Measurements from ENCODE around the gene KCNJ9.

KCNJ9 gene

DNA sequence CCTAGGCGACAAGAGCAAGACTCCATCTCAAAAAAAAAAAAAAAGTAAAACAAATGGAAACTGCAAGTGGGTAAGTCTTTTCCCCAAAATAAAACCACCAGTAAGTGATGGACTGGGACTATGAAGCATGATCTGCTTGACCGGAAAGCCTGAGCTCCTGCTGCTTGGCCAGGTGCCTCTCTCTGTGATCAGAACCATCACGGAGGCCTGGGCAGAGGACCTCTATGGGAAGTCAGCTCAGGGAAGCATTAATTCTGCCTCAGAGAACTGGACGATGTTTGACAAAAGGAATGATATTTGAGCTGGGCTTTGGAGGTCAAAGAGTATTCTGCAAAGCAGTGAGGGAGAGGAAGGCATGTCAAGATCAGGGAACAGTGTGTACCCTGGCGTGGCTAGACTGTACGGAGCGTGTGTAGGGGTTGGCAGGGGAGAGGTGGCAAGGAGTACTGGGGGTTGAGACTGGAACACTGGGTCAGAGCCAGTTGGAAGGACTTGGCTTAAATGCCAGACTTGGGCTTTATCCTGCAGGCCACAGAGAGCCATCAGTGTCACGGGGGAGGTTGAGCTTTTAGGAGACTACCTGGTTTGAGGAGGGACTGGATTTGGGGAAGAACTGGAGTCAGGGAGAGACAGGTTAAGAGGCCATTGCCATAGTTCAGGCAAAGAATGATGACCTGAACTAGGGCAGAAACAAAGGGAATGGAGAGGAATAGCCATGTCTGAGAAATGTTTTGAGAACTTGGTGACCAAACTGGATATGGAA, 50.6 kb downstream of the KCNJ9 start:
- TF ChIP-seq POLR2AphosphoS5 (IDR thresholded peaks at IDR 0.05; ENCODE audit: low read depth, low read length) (no peak), POLR2A (IDR thresholded peaks at IDR 0.05; ENCODE audit: low read depth, low read length) (no peak), TAF1 (IDR thresholded peaks at IDR 0.05; ENCODE audit: borderline replicate concordance, low read depth, low read length) (no peak)
- DNase-seq (ENCODE audit: insufficient read length), result no peak
- FAIRE-seq, result no peak

DNA sequence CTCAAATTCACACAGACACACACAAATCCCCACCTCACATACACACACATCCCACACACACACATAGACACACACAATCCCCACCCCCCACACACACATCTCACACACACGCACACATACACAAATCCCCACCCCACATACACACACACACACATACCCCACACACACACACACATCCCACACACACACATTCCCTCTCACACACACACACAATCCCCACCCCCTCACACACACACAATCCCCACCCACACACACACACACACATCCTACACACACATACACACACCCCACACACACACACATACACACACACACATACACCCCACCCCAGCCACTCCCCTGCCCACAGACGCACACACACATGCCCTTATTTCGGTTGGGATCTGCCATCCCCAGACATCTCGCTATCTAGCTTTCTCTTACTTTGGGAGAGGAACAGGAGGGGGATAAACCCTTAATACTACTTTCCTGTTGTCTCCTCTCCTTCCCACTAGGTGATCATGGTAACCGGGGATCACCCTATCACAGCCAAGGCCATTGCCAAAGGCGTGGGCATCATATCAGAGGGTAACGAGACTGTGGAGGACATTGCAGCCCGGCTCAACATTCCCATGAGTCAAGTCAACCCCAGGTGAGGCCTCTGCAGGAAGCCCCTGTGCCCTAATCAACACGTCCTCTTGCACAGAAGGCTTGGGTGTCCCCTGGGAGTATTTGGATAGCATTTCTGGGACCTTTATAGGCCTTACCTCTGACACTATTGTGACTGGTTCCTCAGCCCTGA, 52.8 kb downstream of the KCNJ9 start:
- FAIRE-seq, result no peak
- no peak for TF ChIP-seq POLR2A (IDR thresholded peaks at IDR 0.05; ENCODE audit: low read depth, low read length)
- no peak for TF ChIP-seq TAF1 (IDR thresholded peaks at IDR 0.05; ENCODE audit: borderline replicate concordance, low read depth, low read length)
- no peak for TF ChIP-seq POLR2AphosphoS5 (IDR thresholded peaks at IDR 0.05; ENCODE audit: low read depth, low read length)
- DNase-seq (ENCODE audit: insufficient read length), result no peak

DNA sequence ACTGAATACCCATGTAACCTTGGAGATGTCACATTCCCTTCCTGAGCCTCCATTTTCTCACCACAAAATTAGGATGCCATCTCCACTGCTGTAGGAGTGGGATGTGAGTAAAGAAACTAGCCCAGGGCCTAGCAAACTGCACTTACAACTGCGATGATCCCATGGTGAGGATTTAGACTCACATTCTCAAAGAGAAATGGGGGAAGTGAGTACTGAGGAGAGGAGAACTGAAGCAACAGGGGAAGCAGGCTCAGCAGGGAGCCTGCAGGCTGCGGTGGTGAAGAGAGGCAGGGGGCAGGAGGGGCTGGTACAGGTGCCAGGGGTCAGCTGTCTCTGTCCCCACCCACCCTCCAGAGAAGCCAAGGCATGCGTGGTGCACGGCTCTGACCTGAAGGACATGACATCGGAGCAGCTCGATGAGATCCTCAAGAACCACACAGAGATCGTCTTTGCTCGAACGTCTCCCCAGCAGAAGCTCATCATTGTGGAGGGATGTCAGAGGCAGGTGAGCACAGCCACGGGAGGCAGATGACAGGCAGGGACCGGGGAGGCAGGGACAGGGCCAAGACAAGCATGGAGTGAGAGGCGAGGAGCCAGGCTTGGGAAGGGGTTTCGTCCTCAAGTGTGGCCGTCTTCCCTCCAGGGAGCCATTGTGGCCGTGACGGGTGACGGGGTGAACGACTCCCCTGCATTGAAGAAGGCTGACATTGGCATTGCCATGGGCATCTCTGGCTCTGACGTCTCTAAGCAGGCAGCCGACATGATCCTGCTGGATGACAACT, 53.6 kb downstream of the KCNJ9 start:
- TF ChIP-seq POLR2A (IDR thresholded peaks at IDR 0.05; ENCODE audit: low read depth, low read length), result no peak
- no peak for TF ChIP-seq TAF1 (IDR thresholded peaks at IDR 0.05; ENCODE audit: borderline replicate concordance, low read depth, low read length)
- no peak for TF ChIP-seq POLR2AphosphoS5 (IDR thresholded peaks at IDR 0.05; ENCODE audit: low read depth, low read length)
- no peak for FAIRE-seq
- no peak for DNase-seq (ENCODE audit: insufficient read length)

DNA sequence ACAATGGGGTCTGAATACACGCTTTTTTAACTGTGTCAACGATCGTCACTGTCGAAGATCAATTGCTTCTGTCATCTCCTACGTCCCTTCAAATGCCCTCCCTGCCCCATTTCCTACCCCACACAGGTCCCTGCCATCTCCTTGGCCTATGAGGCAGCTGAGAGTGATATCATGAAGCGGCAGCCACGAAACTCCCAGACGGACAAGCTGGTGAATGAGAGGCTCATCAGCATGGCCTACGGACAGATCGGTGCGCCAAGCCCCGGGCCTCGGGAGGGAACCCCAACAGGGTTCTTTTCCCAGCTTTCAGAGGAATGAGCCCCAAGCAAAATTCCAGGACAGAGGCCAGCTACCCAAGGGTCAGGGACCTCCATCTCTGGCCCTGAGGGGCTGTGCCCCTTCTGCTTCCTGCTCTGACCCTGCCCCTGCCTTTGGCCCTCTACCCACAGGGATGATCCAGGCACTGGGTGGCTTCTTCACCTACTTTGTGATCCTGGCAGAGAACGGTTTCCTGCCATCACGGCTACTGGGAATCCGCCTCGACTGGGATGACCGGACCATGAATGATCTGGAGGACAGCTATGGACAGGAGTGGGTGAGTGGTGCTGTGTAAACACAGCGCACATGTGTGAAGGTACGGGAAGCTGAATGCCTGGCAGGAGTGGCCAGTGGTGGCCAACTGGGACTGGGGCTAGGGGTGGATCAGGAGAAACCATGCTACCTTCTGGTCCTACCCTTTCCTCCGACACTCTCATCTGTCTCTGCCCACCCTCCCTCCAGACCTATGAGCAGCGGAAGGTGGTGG, 55.0 kb downstream of the KCNJ9 start:
- DNase-seq (ENCODE audit: insufficient read length) (no peak), FAIRE-seq (no peak)
- TF ChIP-seq POLR2A (IDR thresholded peaks at IDR 0.05; ENCODE audit: low read depth, low read length), result no peak
- no peak for TF ChIP-seq TAF1 (IDR thresholded peaks at IDR 0.05; ENCODE audit: borderline replicate concordance, low read depth, low read length)
- no peak for TF ChIP-seq POLR2AphosphoS5 (IDR thresholded peaks at IDR 0.05; ENCODE audit: low read depth, low read length)

DNA sequence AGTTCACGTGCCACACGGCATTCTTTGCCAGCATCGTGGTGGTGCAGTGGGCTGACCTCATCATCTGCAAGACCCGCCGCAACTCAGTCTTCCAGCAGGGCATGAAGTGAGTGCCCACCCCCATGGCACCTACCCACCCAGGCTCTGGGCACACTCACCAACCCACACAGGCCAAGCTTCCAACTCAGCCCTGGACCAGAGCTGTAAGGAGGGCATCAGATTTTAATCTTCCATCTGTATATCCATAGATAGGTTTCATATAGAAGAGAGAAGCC, 55.5 kb downstream of the KCNJ9 start:
- no peak for DNase-seq (ENCODE audit: insufficient read length)
- FAIRE-seq, result no peak

DNA sequence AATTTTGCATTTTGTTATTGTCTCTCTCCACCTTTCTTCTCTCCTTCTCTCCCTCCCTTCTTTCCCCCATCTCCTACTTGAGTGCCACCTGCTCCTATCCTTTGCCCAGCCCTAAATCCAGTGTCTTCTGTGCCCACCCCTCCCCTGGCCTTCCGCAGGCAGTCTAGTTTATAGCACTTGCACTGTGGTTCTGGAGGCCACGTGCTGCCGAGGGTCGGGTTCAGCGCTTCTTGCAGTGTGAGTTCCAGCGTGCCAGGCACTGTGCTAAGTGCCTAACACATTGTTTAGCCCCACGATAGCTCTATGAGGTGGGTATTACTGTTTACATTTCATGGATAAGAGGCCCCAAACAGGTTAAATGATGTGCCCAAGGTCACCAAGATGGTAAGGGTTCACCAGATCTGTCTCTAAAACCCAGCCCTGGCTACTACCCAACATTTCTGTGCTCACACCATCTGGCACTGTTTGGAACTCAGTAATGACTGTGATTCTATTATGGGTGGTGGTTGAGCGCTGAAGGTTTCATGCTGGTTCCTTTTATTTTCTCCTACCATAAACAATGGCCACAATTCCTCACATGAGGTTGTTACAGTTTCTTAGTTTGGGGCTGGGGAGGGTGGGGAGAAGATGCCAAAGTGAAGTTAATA, 56.0 kb downstream of the KCNJ9 start:
- no peak for FAIRE-seq
- DNase-seq (ENCODE audit: insufficient read length), result no peak

More for the DNA sequence above, 55.5 kb downstream of the KCNJ9 start:
- TF ChIP-seq POLR2AphosphoS5 (IDR thresholded peaks at IDR 0.05; ENCODE audit: low read depth, low read length) (no peak), TAF1 (IDR thresholded peaks at IDR 0.05; ENCODE audit: borderline replicate concordance, low read depth, low read length) (no peak), POLR2A (IDR thresholded peaks at IDR 0.05; ENCODE audit: low read depth, low read length) (no peak)

DNA sequence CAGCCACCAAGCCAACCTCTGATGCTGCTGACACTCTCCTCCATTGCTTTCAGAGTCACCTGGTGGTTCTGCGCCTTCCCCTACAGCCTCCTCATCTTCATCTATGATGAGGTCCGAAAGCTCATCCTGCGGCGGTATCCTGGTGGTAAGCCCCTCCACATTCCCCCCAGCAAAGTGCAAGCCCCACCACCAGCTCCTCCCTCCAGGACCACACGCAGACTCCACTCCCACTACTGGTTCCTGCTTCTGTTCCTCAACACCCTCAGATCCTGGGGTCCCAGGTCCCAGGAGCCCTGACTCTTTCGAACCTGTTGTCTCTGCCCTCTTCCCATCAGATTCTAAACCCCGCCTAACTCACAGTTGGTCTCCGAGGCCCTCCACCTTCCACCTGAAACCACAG, 58.5 kb downstream of the KCNJ9 start:
- FAIRE-seq, result no peak
- no peak for TF ChIP-seq POLR2A (IDR thresholded peaks at IDR 0.05; ENCODE audit: low read depth, low read length)
- no peak for DNase-seq (ENCODE audit: insufficient read length)

More for the DNA sequence above, 56.0 kb downstream of the KCNJ9 start:
- no peak for TF ChIP-seq POLR2A (IDR thresholded peaks at IDR 0.05; ENCODE audit: low read depth, low read length)
- TF ChIP-seq TAF1 (IDR thresholded peaks at IDR 0.05; ENCODE audit: borderline replicate concordance, low read depth, low read length), result no peak
- no peak for TF ChIP-seq POLR2AphosphoS5 (IDR thresholded peaks at IDR 0.05; ENCODE audit: low read depth, low read length)
